Measurements from ENCODE around the gene FTL. TPM values are rescaled to one million over a fixed set of nuclear protein-coding genes. Genes with fewer than 3 reads are reported as not detected.

FTL gene
- polyA plus RNA-seq, 2 of the 4 experiments (the other 2 are of a cell fraction) = 4,743 to 13,930 TPM

- no peak for TF ChIP-seq FOSL2 (IDR thresholded peaks at IDR 0.05)
- no peak for TF ChIP-seq FOSL2 (CRISPR knock-in tag; IDR thresholded peaks at IDR 0.05)
- no peak for TF ChIP-seq MAX (IDR thresholded peaks at IDR 0.05)
- TF ChIP-seq ELK1 (IDR thresholded peaks at IDR 0.05; ENCODE audit: low read depth, low read length) = no peak
- no peak for TF ChIP-seq HOXB5 (CRISPR knock-in tag; IDR thresholded peaks at IDR 0.05)
Measured at GRCh38 chr19:48958006-48958405, 7.1 kb upstream of the FTL start (continued).

GRCh38 chr19:48959341-48960239, 5.5 kb upstream of the FTL start:
- FAIRE-seq = no peak
- Histone ChIP-seq H3K9me3 (no peaks in the 10 kb centered on the region), H3K4me1 (peaks cover 52% of the 10 kb centered on the region), H3K27ac (peak overlapping the region in 1 of 2 experiments; percentile 96; a peak in 2 of 6 replicates), H3K4me2 (no peak overlapping the region), H3K4me3 (no peak overlapping the region)
- peak in 1 of 2 experiments; percentile 55 for DNase-seq (ENCODE audit: low read depth in 1 of 2, low spot score in 1 of 2)
- TF ChIP-seq ZFP36 (IDR thresholded peaks at IDR 0.05; ENCODE audit: borderline replicate concordance, partially characterized antibody) = peak; percentile 63
- no peak for TF ChIP-seq RFX5 (IDR thresholded peaks at IDR 0.05)
- TF ChIP-seq CEBPB (IDR thresholded peaks at IDR 0.05) = peak in 1 of 2 experiments; percentile 41; a peak in 1 of 4 replicates
- TF ChIP-seq ATOH8 (CRISPR knock-in tag; IDR thresholded peaks at IDR 0.05; ENCODE audit: low read depth) = no peak
- no peak for TF ChIP-seq HDAC2 (IDR thresholded peaks at IDR 0.05)
- TF ChIP-seq SREBF2 (IDR thresholded peaks at IDR 0.05) = no peak
- no peak for TF ChIP-seq FOXS1 (CRISPR knock-in tag; IDR thresholded peaks at IDR 0.05)
- ChIA-PET CTCF (interaction anchor here (0.6 to 5.4 kb wide), 9 partner anchors 11 to 373 kb away, joined by 3 to 39 read pairs (median 3); no protein-coding TSS in a partner anchor), POLR2A (interaction anchor here (1.5 to 6.5 kb wide), 2 partner anchors 9 to 60 kb away, joined by 4 to 47 read pairs; partner anchors contain the start of gene NUCB1)
- WGBS (ENCODE audit: missing lambda C conversion rate) = 85% methylated on average over 16 of the region's 16 CpGs
- ATAC-seq = no peak

- CTCF ChIA-PET = interaction anchor here (0.6 to 5.4 kb wide), 9 partner anchors 10 to 316 kb away, joined by 3 to 39 read pairs (median 3); partner anchors contain the start of genes GYS1 and RUVBL2
- Histone ChIP-seq H3K4me1 (peaks cover 48% of the 10 kb centered on the region), H3K9me3 (no peaks in the 10 kb centered on the region), H3K4me3 (no peak overlapping the region), H3K4me2 (peak overlapping the region; percentile 80; the same call in 2 of the 3 replicates), H3K27ac (peak overlapping the region; percentile 92 to 96; a peak in 5 of 6 replicates)
- FAIRE-seq (no peak), ATAC-seq (no peak), DNase-seq (ENCODE audit: low read depth in 1 of 2, low spot score in 1 of 2) (peak in 1 of 2 experiments; percentile 57)
- WGBS (ENCODE audit: missing lambda C conversion rate) = 82% methylated on average over 19 of the region's 19 CpGs
- TF ChIP-seq POLR2A (IDR thresholded peaks at IDR 0.05; ENCODE audit: low read length) (peak; percentile 5; the same call in 1 of the 2 replicates), JUN (IDR thresholded peaks at IDR 0.05) (no peak), RARB (CRISPR knock-in tag; IDR thresholded peaks at IDR 0.05) (peak; percentile 77), ESRRA (IDR thresholded peaks at IDR 0.05; ENCODE audit: borderline replicate concordance, low read length) (peak; percentile 85; the same call in 1 of the 2 replicates)
- POLR2A ChIA-PET = interaction anchor here (0.6 to 1.6 kb wide), 9 partner anchors 9 to 316 kb away, joined by 3 to 18 read pairs (median 5); partner anchors contain the start of genes NUCB1 and PPP1R15A
Measured at GRCh38 chr19:48961051-48961649, 4.0 kb upstream of the FTL start.

- FAIRE-seq = no peak
- Histone ChIP-seq H3K4me1 (peaks cover 45% of the 10 kb centered on the region), H3K27ac (peak overlapping the region; percentile 92 to 96), H3K9me3 (no peaks in the 10 kb centered on the region), H3K4me2 (peak overlapping the region; percentile 80), H3K4me3 (no peak overlapping the region)
- ATAC-seq = no peak
- TF ChIP-seq GATA3 (IDR thresholded peaks at IDR 0.05; ENCODE audit: borderline replicate concordance) = peak; percentile 14; the same call in 1 of the 2 replicates
- 0 out of 2 replicates have a peak, but pooled peaks have one; percentile 17 for TF ChIP-seq POLR2AphosphoS2 (conservative IDR thresholded peaks at IDR 0.05; ENCODE audit: low read length)
- TF ChIP-seq EP300 (IDR thresholded peaks at IDR 0.05) = 0 out of 5 replicates have a peak, but pooled peaks of 1 of the 2 experiments have one; percentile 11
- no peak for TF ChIP-seq JUN (IDR thresholded peaks at IDR 0.05)
- ChIA-PET POLR2A (interaction anchor here (0.6 to 1.6 kb wide), 9 partner anchors 9 to 316 kb away, joined by 3 to 18 read pairs (median 5); partner anchors contain the start of genes NUCB1, PPP1R15A and RUVBL2), CTCF (interaction anchor here (0.8 to 5.4 kb wide), 8 partner anchors 9 to 316 kb away, joined by 3 to 39 read pairs (median 4); partner anchors contain the start of genes GYS1, NUCB1 and RUVBL2)
- 84% methylated on average over 12 of the region's 12 CpGs for WGBS (ENCODE audit: missing lambda C conversion rate)
- no peak for DNase-seq (ENCODE audit: low read depth in 1 of 2, low spot score in 1 of 2)
Measured at GRCh38 chr19:48961673-48962028, 3.5 kb upstream of the FTL start.
